Fibroblast of the conjunctiva (primary cell): ENCODE results near the gene LRRC8A.
A peak's percentile ranks its signal among the peaks of the same experiment; 100 is the strongest.
"Not testable (repeated sequence)": the region's sequence is repeated elsewhere in the genome, so short reads cannot be mapped to it uniquely, and the experiment has no call there.

ENCODE experiments used
- DNase-seq: peaks from one replicate; pipeline ENCODE4 v3.0.0-alpha.2; 2010; ENCODE audit warnings: low read depth

LRRC8A gene

GRCh38 chr9:128870128-128870940, 11.6 kb upstream of the LRRC8A start:
- DNase-seq = no peak

DNA sequence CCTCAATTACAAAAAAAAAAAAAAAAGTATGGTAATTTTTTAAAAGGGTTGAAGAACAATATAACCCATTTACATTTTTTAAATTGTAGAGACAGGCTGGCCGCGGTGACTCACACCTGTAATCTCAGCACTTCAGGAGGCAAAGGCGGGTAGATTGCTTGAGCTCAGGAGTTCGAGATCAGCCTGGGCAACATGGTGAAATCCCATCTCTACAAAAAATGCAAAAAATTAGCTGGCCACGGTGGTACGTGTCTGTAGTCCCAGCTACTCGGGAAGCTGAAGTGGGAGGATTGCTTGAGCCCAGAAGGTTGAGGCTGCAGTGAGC, 11.0 kb upstream of the LRRC8A start:
- DNase-seq = not testable (repeated sequence)

- DNase-seq = no peak
Observed at GRCh38 chr9:128877852-128878251, 4.1 kb upstream of the LRRC8A start.

DNA sequence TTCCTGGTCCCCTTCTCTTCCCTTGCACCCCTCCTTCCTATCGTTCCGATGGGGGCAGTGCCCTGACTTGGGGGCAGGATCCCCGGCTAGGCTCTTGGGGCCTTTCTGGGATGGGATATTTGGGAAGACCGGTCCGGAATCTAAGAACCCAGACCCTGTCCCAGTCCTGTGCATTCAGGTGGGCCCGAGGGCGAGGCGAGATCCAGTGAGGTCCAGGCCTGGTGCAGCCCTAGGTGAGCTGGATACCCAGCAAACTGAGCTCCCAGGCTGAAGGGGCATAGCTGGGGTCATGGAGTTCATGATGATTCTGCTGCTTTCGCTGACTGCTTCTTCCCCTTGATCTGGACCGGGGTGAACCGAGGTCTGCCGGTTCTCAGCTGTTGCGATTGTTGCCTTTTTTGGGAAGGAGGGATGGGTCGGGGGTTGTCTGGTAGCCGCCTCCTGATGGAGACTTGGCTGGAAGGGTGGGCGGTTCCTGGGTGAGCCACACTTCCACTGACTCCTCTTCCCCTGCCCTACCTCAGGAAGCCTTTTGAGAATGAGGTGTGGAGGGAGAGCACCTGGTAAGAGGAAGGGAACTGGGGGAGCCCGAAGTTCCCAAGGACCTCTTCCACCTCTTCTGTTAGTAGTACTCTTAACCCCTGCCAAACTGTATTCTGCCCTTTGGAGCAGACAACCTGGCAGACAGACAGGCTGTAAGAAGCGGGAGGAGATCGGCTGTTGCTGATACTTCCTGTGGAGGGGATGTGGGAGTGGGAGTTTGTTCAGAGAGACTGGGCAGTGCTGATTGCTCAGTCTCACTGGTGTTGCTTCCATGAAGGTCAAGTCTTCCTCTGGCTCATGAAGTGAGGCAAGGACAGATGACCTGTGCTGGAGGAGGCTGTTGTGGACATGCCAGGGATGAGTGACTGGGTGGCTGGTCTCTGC, 1.0 kb downstream of the LRRC8A start:
- no peak for DNase-seq

DNA sequence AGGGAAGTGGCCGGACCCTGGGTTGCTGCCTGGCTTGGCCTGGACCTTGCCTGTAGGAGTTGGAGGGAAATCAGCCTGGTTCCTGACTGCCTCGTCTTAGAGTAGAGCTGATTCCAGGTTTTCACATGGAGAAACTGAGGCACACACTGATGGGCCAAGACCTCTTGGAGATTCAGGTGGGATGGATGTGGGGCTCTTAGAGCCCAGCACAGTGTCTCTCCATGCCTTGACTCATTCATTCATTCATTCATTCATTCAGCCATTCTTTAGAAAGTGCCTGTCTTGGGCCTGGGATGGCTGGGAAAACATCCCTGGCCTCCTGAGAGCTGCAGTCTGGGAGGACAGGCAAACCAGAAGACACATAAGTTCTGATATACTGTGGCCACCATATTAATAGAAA, 2.2 kb downstream of the LRRC8A start:
- no peak for DNase-seq

DNA sequence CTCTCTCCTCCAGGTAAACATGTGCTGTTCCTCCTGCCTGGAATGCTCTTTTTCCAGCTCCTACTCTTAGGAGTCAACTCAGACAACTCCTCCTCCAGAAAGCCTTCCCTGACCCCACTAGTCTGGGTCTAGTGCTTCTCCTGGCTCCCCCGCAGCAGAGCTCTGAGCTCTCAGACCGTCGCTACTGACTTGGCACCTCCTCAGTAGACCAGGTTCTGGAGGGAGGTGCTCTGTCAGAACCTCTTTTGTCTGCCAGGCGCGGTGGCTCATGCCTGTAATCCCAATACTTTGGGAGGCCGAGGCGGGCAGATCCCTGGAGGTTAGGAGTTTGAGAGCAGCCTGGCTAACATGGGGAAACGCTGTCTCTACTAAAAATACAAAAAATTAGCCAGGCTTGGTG, 3.4 kb downstream of the LRRC8A start:
- no peak for DNase-seq

DNA sequence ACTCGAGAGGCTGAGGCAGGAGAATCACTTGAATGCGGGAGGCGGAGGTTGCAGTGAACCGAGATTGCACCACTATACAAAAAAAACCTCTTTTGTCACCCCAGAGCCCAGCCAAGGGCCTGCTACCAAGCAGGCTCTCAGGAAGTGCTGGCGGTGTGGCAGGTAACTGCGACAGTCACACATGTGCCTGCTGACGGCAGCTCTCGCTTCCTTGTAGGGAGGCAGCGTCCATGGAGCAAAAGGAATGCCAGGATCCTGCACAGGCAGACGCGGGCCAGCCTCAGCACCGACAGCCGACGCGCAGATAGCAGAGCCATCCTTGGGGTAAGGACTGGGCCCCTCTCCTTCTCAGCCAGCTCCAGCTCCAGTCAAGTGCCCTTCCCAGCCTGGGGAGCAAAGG, 3.9 kb downstream of the LRRC8A start:
- no peak for DNase-seq

- DNase-seq = no peak
Observed at GRCh38 chr9:128886211-128886891, 4.4 kb downstream of the LRRC8A start.

DNA sequence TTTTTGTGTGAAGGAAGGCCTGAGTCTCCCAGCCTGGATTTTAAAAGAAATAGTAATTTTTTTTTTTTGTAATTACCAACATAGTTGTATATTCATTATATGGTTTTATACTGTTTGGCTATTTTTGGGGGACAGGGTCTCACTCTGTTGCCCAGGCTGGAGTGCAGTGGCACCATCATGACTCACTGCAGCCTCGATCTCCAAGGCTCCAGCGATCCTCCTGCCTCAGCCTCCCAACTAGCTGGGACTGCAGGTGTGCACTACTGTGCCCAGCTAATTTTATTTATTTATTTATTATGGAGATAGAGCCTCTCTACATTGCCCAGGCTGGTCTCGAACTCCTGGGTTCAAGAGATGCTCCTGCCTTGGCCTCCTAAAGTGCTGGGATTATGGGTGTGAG, 5.1 kb downstream of the LRRC8A start:
- DNase-seq = no peak

DNA sequence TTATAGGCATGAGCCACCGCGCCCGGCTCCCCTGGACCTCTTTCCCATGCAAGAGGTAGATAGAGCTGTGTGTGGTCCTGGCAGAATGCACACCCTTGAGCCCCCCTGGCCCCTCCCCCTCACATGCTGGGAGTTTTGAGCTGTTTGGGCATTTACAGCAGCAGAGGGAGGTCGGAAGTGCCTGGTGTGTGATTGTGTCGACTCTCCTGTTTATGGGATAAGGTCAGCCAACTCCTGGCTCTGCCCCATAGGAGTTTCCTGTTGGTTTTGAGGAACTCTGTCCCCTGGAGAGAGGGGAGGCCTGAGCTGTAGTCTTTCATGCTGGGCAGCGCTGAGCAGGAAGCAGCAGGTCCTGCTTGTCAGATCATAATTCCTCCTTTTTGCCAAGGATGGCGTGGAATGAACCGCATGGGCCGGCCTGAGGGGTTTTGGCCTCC, 6.0 kb downstream of the LRRC8A start:
- no peak for DNase-seq

GRCh38 chr9:128891321-128892220, 9.6 kb downstream of the LRRC8A start:
- DNase-seq = no peak

GRCh38 chr9:128892221-128892921, 10.4 kb downstream of the LRRC8A start:
- peak; percentile 91 for DNase-seq

- no peak for DNase-seq
Observed at GRCh38 chr9:128893354-128893753, 11.4 kb downstream of the LRRC8A start.

DNA sequence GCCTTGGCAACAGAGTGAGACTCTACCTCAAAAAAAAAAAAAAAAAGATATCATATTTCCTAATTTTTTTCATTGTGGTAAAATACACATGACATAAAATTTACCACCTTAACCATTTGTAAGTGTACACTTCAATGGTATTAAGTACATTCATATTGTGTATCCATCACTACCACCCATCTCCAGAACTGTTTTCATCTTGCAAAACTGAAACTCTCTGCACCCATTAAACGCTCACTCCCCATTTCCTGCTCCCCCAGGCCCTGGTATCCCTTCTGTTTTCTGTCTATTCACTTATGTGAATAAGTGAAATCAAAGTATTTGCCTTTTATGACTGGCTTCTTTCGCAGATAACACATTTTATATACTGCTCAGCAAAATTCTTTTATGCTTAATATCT, 12.8 kb downstream of the LRRC8A start:
- no peak for DNase-seq

DNA sequence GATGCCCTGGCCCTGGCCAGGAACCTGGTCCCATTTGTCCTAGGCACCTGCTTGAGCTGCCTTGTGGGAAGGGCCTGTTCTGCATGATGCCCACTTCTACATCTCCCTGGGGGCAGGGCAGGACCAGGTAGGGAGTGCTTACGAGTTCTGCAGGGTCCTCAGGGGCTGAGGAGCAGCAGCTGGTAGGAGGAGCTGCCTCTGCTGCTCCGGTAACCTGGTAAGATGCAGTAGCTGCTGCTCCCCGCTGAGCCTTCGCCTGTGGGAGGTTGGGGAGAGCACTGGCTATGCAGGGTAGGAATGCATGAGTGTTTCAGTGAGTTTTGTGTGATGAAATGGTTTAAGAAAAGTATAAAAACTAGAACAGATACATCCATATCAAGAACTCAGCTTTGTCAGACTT, 13.6 kb downstream of the LRRC8A start:
- no peak for DNase-seq

DNA sequence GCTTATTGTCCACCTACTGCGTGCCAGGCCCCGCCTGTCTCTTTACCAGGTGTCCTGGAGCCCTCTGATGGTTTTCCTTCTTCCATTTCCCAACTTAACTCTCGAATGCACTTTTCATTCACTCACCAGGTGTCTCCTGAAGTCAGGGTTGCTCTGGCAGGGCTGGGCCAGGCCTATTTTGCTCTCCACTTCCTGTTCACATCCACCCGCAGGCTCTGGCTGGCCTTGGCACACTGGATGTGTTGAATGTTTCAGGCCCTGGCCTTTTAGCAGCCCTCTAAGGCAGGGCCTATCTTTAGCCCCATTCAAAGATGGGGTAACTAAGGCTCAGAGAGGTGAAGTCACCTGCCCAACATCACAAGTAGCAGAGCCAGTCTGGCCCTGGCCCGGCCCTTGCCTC, 16.4 kb downstream of the LRRC8A start:
- no peak for DNase-seq

DNA sequence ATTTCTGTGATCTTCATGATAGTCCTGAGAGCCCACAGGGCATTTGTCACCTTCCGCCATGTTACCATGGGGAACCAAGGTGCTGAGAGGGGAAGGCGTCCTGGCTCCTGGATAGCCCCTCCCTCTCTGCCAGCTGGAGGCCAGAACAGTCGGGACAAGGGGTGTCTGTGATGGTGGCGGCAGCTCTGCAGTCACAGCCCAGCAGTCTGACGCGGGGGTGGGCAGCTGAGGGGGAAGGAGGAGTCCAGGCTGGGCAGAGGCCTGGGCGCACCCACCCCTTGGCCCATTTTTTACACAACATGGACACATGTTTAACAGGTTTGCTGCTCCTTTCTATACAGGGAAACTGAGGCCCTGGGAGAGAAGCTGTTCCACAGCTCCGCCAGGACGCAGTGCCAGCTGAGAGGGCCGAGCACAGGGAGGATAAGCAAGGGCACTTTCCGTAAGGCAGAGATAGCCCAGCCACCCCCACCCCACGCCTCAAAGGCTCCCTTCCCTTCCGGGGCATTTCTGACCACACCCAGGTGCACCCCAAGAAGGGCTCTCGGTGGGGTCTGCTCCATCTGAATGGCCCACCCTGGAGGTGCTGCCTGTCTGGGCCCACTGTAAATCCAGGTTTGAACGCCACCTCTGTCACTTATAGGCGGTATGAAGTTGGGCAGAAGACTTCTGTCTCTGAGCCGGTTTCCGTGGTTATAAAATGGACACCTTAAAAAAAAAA, 17.1 kb downstream of the LRRC8A start:
- no peak for DNase-seq

GRCh38 chr9:128899566-128900322, 17.8 kb downstream of the LRRC8A start:
- no peak for DNase-seq

DNA sequence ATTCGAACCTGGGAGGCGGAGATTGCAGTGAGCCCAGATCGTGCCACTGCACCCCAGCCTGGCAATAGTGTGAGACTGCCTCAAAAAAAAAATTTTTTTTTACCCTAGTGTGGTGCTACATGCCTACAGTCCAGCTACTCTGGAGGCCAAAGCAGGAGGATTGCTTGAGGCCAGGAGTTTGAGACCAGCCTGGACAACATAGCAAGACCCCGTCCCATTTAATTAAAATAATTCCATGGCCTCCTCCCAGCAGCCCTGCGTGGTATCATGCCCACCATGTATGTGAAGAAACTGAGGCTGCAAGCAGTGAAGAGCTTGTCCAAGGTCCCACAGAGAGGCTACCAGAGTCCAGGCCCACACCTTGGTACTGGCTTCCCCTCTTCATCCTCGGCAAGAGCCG, 19.4 kb downstream of the LRRC8A start:
- DNase-seq = no peak

DNA sequence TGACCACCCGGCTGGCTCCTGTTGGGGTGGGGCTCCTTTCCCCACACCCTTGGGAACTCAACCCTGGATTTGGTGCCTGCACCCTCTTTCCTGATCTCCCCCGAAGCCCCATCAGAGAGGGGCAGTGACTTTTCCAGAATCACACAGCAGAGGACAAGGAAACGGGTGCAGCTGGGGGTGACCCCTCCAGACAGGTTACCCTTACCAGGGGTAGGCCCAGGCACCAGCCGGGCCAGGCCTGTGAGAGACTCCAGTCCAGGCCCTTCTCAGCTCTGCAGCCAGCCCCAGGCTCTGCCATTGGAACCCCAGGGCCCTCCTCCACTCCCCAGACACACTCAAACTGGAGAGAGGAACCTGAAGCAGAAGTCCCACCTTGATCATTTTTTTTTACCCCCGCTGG, 19.9 kb downstream of the LRRC8A start:
- DNase-seq = no peak
